Skeletal muscle cell (primary cell): ENCODE results near the gene FURIN.
"Not testable (repeated sequence)": the region's sequence is repeated elsewhere in the genome, so short reads cannot be mapped to it uniquely, and the experiment has no call there.

Experiments
- DNase-seq: peaks from one replicate; pipeline ENCODE4 v3.0.0-alpha.2; 2010; ENCODE audit warnings: low read depth
- H3K4me3 ChIP-seq: 2 replicates; pipeline ENCODE4 v1.5.1; 2011; ENCODE audit warnings: low read depth, mild to moderate bottlenecking, control low read depth, low read length, moderate library complexity

The FURIN gene

DNA sequence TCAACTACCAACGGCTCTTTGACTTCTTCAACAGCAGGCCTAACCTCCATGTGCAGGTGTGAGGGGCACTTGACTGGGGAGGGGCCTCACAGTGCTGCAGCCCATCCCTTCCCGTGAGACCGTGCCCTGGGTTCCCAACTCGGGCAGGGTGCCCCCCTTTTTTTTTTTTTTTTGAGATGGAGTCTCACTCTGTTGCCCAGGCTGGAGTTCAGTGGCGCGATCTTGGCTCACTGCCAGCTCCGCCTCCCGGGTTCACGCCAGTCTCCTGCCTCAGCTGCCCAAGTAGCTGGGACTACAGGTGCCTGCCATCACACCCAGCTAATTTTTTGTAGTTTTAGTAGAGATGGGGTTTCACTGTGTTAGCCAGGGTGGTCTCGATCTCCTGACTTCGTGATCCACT is 41.1 kb downstream of the FURIN start:
- not testable (repeated sequence) for H3K4me3 ChIP-seq, DNase-seq

DNA sequence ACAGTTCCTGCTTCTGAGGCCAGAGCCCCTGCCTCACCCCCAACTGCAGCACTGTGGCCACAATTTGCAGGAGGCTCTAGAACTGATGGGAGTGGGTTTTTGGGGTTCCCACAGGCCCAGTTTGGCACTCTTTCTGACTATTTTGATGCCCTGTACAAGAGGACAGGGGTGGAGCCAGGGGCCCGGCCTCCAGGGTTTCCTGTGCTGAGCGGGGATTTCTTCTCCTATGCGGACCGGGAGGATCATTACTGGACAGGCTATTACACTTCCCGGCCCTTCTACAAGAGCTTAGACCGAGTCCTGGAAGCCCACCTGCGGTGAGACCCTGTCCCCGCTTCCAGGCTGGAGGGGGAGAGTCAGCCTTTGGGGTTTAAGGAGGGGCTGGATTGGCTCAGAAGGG is 41.6 kb downstream of the FURIN start:
- no peak for DNase-seq
- no peak overlapping the region for H3K4me3 ChIP-seq

GRCh38 chr15:90910441-90911301 is 42.3 kb downstream of the FURIN start:
- no peak for DNase-seq
- no peak overlapping the region for H3K4me3 ChIP-seq

DNA sequence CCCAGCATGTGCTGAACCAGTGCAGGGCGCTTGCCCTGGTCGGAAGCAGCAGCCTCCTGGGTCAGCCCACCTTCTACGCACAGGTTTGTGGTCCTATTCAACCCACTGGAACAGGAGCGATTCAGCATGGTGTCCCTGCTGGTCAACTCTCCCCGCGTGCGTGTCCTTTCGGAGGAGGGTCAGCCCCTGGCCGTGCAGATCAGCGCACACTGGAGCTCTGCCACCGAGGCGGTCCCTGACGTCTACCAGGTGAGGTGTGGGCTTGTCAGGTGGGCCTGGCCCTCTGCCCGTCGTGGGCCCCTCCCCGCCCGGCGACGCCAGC is 42.9 kb downstream of the FURIN start:
- no peak overlapping the region for H3K4me3 ChIP-seq
- no peak for DNase-seq

DNA sequence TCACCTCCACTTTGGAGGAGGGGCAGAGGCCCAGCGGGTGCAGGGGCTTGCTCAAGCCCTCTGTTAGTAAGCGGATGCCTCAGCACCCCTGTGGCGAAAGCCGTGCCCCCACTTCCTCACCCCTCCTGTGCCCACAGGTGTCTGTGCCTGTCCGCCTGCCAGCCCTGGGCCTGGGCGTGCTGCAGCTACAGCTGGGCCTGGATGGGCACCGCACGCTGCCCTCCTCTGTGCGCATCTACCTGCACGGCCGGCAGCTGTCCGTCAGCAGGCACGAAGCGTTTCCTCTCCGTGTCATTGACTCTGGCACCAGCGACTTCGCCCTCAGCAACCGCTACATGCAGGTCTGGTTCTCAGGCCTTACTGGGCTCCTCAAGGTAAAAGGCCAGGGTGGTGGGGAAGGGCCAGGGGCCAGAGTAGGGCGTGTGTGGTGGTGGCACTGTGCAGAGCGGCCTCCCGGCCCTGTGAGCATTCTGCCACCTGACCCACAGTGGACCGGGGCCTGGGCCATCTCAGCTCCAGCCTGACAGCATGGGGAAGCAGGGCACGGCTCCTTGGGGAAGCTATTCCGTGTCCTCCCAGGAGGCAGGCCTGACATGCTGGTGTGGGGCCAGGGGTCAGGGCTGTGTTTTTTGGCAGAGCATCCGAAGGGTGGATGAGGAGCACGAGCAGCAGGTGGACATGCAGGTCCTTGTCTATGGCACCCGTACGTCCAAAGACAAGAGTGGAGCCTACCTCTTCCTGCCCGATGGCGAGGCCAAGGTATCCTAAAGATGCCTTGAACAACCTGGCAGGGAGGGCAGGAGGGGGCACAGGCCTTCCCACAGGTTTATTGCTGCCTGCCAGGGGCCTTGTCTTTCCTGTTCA is 43.8 kb downstream of the FURIN start:
- H3K4me3 ChIP-seq, result no peak overlapping the region
- DNase-seq, result no peak

DNA sequence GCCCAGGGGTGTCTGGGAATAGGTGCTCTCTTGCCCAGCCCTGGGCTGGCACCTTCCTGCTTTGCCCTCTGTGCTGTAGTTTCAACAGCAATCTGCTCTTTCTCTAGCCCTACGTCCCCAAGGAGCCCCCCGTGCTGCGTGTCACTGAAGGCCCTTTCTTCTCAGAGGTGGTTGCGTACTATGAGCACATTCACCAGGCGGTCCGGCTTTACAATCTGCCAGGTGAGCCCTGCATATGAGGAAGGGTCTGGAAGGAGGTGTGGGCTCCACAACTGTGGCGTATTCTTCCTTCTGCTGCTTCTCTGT is 44.3 kb downstream of the FURIN start:
- no peak for DNase-seq
- H3K4me3 ChIP-seq, result no peak overlapping the region

- no peak overlapping the region for H3K4me3 ChIP-seq
- no peak for DNase-seq
Measured at GRCh38 chr15:90913398-90913944, 45.1 kb downstream of the FURIN start.

GRCh38 chr15:90914305-90915080 is 46.1 kb downstream of the FURIN start:
- no peak overlapping the region for H3K4me3 ChIP-seq
- DNase-seq, result no peak

- H3K4me3 ChIP-seq, result no peak overlapping the region
- DNase-seq, result no peak
Measured at GRCh38 chr15:90915216-90915807, 46.9 kb downstream of the FURIN start.

DNA sequence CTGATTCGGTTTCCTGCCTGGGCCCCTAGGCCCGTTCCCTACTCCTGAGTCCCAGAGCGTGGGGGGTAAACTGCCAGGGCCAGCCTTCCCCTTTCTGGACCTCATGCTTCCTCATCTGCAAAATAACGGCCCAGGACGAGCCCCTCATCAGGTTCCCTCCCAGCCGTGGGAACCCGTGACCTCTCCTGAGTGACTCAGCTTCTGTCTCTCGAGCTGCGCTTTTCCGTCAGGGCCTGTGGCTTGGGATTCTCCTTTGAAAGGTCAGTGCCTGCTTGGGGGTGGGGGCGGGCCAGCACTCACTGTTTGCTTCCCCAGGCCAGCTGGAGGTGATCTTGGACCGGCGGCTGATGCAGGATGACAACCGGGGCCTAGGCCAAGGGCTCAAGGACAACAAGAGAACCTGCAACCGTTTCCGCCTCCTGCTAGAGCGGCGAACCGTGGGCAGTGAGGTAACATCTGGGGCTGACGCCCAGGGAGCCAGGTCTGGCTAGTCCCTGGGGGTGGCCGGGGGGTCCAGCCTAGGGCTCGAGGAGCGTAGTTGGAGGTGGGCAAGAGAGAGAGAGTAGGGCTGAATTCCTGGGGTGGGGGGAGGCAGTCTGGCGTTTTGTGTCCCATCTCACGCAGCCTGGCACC is 47.5 kb downstream of the FURIN start:
- no peak for DNase-seq
- no peak overlapping the region for H3K4me3 ChIP-seq

DNA sequence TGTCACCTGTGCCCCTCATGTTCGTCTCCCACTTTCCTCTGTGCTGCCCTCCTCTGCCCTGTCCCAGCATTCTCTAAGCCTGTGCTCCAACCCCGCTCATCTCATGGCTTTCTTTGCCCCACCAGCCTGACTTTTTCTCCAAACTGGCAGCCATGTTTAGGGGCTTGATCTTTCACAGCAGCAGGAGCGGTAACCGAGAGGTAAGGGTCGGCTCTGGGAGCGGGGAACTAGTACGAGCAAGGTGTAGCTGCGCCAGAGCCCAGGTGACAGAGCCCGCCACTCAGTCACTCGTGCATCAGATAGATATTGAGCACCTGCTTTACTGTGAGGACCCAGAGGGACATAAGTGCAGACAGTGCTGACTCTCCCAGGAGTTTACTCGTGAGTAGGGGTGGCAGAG is 48.1 kb downstream of the FURIN start:
- H3K4me3 ChIP-seq, result no peak overlapping the region
- no peak for DNase-seq

DNA sequence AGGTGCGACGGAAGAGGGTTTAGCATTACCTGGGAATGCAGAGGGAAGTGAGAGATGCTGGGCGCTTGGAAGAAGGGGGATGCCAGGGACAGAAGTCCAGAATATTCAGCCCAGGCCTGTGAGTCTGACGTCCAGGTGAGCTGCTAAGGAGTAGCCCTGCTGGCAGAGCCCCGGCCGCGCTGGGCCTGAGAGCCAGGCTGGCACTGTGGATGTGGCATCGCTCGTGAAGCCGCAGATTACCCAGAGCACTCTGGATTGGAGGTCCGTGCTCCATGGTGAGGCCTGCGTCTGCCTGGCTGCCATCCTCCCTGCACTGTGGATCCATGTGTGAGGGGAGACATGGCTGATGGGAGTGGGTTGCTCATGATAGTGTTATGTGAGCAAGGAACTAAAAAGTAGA is 49.2 kb downstream of the FURIN start:
- no peak for DNase-seq

DNA sequence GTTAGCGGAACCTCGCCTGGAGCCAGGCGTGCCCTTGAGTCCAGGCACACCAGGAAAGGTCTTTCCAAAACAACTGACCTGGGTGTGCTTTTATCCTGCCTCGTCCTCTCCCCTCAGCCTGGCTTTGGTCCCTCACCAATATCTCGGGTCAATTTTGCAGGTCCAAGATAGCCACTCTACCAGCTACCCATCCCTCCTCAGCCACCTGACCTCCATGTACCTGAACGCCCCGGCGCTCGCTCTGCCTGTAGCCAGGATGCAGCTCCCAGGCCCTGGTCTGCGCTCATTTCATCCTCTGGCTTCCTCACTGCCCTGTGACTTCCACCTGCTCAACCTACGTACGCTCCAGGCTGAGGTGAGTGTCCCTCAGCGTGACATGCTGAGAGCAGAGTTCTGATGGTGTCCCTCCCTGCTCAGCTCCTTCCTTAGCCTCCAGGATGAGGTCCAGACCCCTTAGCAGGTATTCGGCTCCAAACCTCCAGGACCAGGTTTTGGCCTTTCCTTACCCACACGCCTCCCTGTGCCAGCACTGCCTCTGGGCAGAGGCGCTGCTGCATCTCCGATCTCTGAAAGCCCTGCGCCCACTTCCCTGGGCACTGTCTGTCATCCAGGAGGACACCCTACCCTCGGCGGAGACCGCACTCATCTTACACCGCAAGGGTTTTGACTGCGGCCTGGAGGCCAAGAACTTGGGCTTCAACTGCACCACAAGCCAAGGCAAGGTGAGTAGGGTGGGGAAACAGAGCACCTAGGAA is 49.8 kb downstream of the FURIN start:
- H3K4me3 ChIP-seq, result no peak overlapping the region
- no peak for DNase-seq

More for the DNA sequence above, 49.2 kb downstream of the FURIN start:
- H3K4me3 ChIP-seq, result no peak overlapping the region

- H3K4me3 ChIP-seq, result no peak overlapping the region
- DNase-seq, result no peak
Measured at GRCh38 chr15:90918835-90919234, 50.4 kb downstream of the FURIN start.

DNA sequence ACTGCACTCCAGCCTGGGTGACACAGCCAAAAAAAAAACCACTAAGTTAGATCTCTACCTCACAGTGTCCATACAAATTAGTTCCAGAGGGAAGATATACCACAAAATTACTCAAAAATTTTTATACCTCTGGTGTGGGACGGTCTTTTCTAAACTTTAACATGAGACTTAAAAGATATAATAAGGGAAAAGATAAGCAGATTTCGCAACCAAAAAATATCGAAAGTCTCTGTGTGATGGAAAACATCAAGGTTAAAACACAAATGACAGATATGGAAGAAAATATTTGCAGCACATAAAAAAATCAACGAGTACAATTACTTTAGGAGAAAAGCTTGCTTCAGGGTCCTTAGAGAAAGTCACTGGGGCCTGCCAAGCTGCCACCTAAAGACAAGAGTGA is 53.5 kb downstream of the FURIN start:
- H3K4me3 ChIP-seq, result no peak overlapping the region
- DNase-seq, result no peak

DNA sequence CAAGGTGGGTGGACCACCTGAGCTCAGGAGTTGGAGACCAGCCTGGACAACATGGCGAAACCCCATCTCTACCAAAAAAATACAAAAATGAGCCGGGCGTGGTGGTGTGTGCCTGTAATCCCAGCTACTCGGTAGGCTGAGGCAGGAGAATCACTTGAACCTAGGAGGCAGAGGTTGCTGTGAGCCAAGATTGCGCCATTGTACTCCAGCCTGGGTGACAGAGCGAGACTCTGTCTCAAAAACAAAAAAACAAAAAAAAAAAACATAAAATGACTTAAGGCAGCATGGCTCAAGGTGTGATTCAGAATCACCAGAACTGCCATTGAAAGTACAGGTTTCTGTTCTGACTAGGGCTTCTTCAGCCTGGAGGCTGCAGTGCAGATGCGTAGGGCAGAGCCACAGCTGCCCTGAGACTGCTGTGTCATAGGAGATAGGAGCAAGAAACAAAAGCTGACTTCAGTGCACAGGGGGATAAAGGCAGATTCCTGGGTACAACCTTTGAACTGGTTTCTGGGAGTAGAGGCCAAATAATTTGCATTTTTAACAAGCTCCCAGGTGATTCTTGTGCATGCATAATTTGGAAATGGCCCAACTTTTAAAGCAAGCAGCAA is 54.4 kb downstream of the FURIN start:
- H3K4me3 ChIP-seq, DNase-seq: not testable (repeated sequence)

DNA sequence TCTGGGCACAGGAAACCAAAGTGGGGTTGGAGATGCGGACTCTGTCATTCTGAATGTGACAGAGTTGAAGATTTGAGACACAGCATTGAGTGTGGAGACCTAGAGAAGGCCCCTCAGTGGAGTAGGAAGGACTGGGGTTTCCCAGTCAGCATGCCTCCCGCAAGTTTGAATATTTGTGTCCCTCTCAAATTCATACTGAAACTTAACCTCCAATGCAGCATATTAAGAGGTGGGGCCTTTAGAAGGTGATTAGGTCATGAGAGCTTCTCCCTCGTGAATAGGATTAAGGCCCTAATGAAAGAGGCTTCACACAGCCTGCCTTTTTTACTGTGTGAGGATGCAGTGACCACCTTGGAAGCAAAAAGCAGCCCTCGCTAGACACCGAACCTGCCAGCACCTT is 56.0 kb downstream of the FURIN start:
- no peak for DNase-seq

GRCh38 chr15:90926766-90927165 is 58.4 kb downstream of the FURIN start:
- H3K4me3 ChIP-seq, DNase-seq: not testable (repeated sequence)

More for the DNA sequence above, 56.0 kb downstream of the FURIN start:
- H3K4me3 ChIP-seq, result no peak overlapping the region
